Activated T-helper 17 cell treated with anti-CD3 and anti-CD28 coated beads, Interleukin-2, amount 50 U/mL, for 72 hours (primary cell): Measurements from ENCODE around the gene RPL21. TPM values are rescaled to one million over a fixed set of nuclear protein-coding genes. Genes with fewer than 3 reads are reported as not detected.
"Not testable (repeated sequence)": the region's sequence is repeated elsewhere in the genome, so short reads cannot be mapped to it uniquely, and the experiment has no call there.

ENCODE experiments used
- ATAC-seq: fragments of 150-1000 bp; cut with Tn5 transposase; replicated peaks from 2 replicates; pipeline ENCODE4 v1.10.0; 2021; ENCODE audit warnings: mild to moderate bottlenecking, moderate library complexity
- H3K27ac Mint-ChIP-seq: one replicate; pipeline ENCODE4 v1.8.0; 2022; ENCODE audit warnings: mixed read lengths
- H3K27me3 Mint-ChIP-seq: one replicate; pipeline ENCODE4 v1.8.0; 2022; ENCODE audit warnings: mixed read lengths
- H3K36me3 Mint-ChIP-seq: one replicate; pipeline ENCODE4 v1.8.0; 2022; ENCODE audit warnings: low read depth, mild to moderate bottlenecking, mixed read lengths
- H3K4me1 Mint-ChIP-seq: one replicate; pipeline ENCODE4 v1.8.0; 2022; ENCODE audit warnings: mixed read lengths
- H3K4me3 Mint-ChIP-seq: one replicate; pipeline ENCODE4 v1.8.0; 2022; ENCODE audit warnings: mild to moderate bottlenecking, mixed read lengths
- H3K9me3 Mint-ChIP-seq: one replicate; pipeline ENCODE4 v1.8.0; 2022; ENCODE audit warnings: mixed read lengths
- total RNA-seq, 2 donors: library from RNA; stranded (reverse); gene quantifications; one replicate each; pipeline ENCODE4 v1.2.3, GENCODE V29; 2022

RPL21 gene
- total RNA-seq, 2 donors from 2014 or later = 1,350 to 1,709 TPM

DNA sequence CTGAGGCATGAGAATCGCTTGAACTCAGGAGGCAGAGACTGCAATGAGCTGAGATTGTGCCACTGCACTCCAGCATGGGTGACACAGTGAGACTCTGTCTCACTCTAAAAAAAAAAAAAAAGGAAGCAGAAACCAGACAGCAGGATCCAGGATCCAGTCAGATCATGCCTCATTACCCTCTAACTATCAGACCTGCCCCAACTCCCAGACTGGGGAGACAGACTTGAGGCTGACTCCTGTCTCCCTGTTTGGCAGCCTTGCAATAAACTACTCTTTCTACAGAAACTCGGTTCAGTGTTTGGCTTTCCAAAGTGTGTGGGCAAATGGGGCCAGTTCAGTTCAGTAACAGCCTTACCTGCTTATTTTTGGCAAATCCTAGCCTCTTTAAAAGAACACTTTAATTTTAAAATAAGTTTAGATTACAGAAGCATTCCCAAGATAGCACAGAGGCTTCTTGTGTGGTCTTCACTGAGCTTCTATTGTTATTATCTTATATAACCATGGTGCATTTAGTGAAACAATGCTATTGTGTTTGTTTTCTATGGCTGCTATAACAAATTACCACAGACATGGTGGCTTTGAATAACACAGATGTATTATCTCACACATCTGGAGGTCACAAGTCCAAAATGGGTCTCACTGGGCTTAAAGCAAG is 37.8 kb downstream of the RPL21 start:
- Mint-ChIP-seq H3K36me3 (no peaks in the 10 kb centered on the region), H3K4me1 (peaks cover 17% of the 10 kb centered on the region), H3K9me3 (no peaks in the 10 kb centered on the region), H3K4me3 (no peak overlapping the region), H3K27me3 (peaks cover 5% of the 10 kb centered on the region), H3K27ac (no peak overlapping the region)
- no peak for ATAC-seq

DNA sequence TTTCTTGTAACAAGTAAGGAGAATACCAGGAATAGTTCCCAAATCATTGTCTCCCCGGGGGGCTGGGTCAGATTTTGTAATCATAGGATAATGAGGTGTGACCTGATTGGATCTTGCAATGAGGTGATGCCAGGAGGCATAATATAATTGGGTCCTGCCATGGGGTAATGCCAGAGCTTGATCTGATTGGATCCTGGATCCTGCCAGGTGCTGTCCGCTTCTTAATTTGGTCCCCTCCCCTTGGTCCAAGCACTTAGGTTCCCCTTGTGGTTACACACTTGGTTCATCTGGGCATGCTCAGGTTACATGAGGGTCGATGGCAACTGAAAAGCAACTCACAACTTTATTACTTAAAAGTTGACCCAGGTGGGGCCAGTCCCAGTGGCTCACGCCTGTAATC is 39.4 kb downstream of the RPL21 start:
- ATAC-seq = no peak
- H3K4me1 Mint-ChIP-seq = peaks cover 18% of the 10 kb centered on the region
- no peaks in the 10 kb centered on the region for H3K36me3 Mint-ChIP-seq
- H3K27me3 Mint-ChIP-seq = peaks cover 2% of the 10 kb centered on the region
- no peak overlapping the region for H3K27ac Mint-ChIP-seq
- no peak overlapping the region for H3K4me3 Mint-ChIP-seq
- H3K9me3 Mint-ChIP-seq = no peaks in the 10 kb centered on the region

DNA sequence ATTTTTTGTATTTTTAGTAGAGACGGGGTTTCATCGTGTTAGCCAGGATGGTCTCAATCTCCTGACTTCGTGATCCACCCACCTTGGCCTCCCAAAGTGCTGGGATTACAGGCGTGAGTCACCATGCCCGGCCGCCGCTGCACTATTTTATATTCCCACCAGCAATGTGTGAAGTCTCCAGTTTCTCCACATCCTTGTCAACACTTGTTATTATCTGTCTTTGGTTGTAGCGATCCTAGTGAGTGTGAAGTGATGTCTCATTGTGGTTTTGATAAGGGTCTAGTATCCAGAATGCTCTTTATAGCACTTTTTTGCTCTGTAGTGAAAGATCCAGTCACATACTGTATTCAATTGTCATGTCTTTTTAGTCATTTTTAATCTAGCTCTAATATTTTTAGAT is 40.6 kb downstream of the RPL21 start:
- not testable (repeated sequence) for ATAC-seq, H3K36me3 Mint-ChIP-seq, H3K9me3 Mint-ChIP-seq, H3K27ac Mint-ChIP-seq, H3K27me3 Mint-ChIP-seq, H3K4me3 Mint-ChIP-seq
- peaks cover 17% of the 10 kb centered on the region for H3K4me1 Mint-ChIP-seq

DNA sequence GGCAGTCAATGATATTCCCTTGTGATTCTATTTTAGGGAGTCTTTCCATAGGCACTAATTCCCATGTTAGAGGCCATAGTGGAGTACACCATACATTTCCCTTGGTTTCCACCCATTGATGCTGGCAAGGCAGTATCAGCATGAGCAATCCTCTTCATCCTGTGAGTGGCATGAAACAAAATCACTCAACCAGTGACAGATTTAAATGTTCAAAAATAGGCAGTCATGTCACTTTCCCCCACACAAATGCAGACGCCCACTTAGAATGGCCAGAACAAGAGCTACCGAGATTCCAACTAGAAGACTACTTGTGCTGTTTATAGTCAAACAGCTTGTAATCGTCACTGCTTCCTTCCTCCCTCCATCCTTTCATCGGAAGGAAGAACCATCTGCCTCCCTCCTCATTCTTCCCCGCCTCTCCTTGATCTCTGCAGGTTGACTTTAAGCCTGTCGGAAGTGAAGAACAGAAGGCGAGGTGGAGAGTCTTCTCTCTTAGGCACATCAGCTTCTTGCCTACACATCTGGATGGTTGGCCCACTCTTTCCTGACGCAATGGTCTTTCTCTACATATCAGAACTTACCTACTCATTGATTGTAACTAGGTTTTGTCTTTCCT is 41.8 kb downstream of the RPL21 start:
- Mint-ChIP-seq H3K4me3 (peak overlapping the region; percentile 14), H3K4me1 (peaks cover 17% of the 10 kb centered on the region), H3K27me3 (peaks cover 3% of the 10 kb centered on the region), H3K9me3 (no peaks in the 10 kb centered on the region), H3K27ac (peak overlapping the region; percentile 29), H3K36me3 (no peaks in the 10 kb centered on the region)
- ATAC-seq = peak; percentile 62

DNA sequence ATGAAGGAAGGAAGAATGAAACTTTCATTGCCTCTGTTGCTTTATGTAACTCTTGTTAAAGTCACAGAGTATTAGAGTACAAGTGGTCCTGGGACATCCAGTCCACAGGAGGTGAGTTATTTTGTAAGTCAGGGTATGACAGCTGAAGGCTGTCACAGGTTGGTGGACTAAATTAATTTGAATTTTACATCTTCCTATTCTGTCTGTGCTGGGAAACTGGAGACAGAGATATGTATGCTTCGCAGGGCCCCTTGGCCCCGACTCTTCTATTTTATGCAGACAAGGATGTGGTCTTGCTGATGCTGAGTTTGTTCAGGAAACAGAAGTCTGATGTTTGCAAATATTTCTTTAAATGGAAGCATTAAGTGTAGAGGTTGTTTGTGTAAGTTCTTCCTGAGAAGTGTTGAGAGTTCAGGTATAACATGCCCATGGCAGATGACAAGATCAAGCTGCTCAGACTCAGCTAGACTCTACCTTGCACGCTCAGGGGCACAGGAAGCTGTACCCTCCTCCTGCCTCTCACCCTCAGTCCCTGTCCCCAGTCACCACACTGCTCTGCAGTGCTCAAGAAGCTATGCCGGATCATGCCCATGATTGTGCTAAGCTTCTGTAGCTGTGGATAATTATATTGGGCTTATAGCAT is 42.6 kb downstream of the RPL21 start:
- peak; percentile 40 for ATAC-seq
- Mint-ChIP-seq H3K4me3 (peak overlapping the region; percentile 14), H3K27ac (peak overlapping the region; percentile 29), H3K4me1 (peaks cover 17% of the 10 kb centered on the region), H3K27me3 (peaks cover 3% of the 10 kb centered on the region), H3K36me3 (no peaks in the 10 kb centered on the region), H3K9me3 (no peaks in the 10 kb centered on the region)

DNA sequence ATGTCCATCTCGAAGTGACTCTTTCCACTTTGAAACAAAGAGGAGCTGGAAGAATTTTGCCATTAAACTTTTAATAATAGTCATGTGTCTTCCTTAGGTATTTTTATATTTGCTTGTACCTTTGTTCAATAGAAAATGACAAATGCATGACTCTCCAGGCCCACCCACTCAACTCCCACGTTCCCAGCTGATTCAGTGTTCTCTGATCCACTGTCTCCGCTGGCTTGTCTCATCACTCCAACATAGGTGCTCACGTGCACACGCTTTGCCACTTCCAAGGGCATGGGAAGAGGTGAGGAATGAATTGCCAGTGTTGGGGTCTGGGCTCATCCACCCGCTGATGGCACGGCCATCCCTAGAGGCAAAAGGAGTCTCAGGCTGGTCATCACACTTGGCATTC is 43.7 kb downstream of the RPL21 start:
- H3K36me3 Mint-ChIP-seq = no peaks in the 10 kb centered on the region
- no peaks in the 10 kb centered on the region for H3K9me3 Mint-ChIP-seq
- no peak for ATAC-seq
- H3K27me3 Mint-ChIP-seq = peaks cover 9% of the 10 kb centered on the region
- peaks cover 17% of the 10 kb centered on the region for H3K4me1 Mint-ChIP-seq
- no peak overlapping the region for H3K4me3 Mint-ChIP-seq
- H3K27ac Mint-ChIP-seq = no peak overlapping the region

DNA sequence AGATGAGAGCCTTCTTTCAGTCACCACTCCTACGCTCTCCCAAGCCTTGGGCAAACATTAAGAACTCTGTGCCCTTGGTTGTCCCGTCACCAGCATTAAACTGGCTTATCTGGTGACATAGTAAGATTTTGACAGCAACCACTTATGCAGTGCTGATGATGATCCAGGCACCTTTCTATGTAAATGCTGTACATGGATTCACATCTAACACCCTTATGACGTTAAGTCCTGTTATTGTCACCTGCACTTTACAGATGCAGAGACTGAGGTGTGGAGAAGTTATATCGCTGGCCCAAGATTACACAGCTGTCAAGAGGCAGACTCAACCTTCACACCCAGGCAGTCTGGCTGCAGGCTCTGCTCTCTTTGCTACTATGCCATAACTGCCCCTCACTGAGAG is 44.3 kb downstream of the RPL21 start:
- Mint-ChIP-seq H3K36me3 (no peaks in the 10 kb centered on the region), H3K9me3 (no peaks in the 10 kb centered on the region), H3K27me3 (peaks cover 9% of the 10 kb centered on the region), H3K4me3 (no peak overlapping the region), H3K4me1 (peaks cover 17% of the 10 kb centered on the region), H3K27ac (no peak overlapping the region)
- ATAC-seq = no peak

DNA sequence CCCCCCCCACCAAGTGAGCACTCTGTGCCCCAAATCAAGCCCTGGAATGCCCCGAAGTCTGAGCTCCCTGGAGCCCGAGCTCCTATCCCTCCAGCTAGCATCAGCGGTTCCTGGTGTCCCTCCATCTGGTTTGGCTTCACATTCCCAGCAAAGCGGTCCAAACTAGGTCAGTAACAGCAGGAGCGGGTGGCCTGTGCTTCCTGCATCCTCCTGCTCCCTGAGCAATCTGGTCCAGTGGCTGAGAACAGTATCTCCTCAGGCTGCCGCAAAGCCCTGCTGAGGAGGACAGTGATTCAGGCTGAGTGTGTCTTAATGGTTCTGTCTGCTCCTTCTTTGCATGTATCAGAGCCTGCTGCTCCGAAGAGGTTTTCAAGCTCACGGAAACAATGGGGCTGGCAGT is 45.1 kb downstream of the RPL21 start:
- Mint-ChIP-seq H3K27me3 (peaks cover 9% of the 10 kb centered on the region), H3K4me1 (peaks cover 17% of the 10 kb centered on the region), H3K4me3 (no peak overlapping the region), H3K27ac (no peak overlapping the region), H3K36me3 (no peaks in the 10 kb centered on the region), H3K9me3 (no peaks in the 10 kb centered on the region)
- no peak for ATAC-seq

DNA sequence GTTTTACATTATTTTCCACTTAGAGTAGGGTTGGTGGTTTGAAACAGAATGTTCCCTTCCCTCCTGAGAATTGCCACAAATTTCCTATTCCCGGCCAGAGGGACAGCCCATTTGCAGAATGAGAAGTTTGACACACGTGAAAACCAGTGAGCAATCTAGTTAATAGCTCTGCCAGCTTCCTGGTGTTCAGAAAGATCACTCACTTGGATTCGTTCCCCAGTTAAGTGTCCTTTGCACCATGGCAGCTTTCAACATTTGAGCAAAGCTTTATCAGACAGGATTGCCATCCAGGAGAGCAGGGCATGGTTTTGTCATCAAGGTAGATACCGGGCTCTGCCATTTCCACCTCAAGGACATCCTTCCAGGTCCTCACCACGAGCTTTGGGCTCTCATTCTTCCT is 47.5 kb downstream of the RPL21 start:
- Mint-ChIP-seq H3K4me1 (peaks cover 7% of the 10 kb centered on the region), H3K27me3 (peaks cover 13% of the 10 kb centered on the region), H3K4me3 (no peak overlapping the region), H3K9me3 (no peaks in the 10 kb centered on the region), H3K36me3 (no peaks in the 10 kb centered on the region), H3K27ac (no peak overlapping the region)
- no peak for ATAC-seq

DNA sequence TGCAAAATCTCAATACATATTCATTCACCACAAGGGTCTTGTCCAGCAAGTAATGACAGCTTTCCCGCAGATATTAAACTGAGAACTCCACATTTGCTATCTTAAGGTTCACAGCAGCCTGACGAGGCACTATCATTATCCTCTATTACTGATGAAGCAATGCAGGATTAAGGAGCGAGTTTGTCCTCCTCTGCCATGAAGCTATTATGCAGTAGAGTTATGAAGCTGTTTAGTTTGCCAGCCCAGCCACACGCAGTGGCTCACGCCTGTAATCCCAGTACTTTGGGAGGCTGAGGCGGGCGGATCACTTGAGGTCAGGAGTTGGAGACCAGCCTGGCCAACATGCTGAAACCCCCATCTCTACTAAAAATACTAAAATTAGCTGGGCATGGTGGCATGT is 49.0 kb downstream of the RPL21 start:
- H3K4me3 Mint-ChIP-seq, H3K27ac Mint-ChIP-seq, H3K9me3 Mint-ChIP-seq, ATAC-seq, H3K4me1 Mint-ChIP-seq, H3K36me3 Mint-ChIP-seq: not testable (repeated sequence)
- H3K27me3 Mint-ChIP-seq = peaks cover 13% of the 10 kb centered on the region

DNA sequence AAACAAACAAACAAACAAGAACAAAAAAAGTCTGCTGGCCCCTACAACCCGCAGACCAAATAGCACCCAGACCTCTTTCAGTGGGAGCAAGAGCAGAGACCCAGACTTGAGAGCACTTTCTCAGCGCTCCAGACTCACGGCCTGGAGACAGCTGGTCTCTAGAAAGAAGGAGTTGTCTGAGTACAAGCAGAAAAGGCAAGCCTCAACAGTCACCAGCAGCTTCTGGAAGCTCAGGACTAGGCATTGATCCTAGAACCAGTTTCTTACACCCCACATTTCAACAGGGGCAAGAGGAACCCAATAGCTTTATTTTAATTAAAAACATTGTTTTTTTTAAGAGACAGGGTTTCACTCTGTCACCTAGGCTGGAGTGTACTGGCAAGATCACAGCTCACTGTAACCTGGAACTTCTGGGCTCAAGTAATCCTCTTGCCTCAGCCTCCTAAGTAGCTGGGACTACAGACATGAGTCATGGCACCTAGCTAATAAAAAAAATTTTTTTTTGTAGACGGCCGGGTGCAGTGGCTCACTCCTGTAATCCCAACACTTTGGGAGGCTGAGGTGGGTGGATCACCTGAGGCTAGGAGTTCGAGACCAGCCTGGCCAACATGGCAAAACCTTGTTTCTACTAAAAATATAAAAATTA is 49.7 kb downstream of the RPL21 start:
- no peak overlapping the region for H3K4me3 Mint-ChIP-seq
- H3K27me3 Mint-ChIP-seq = peaks cover 17% of the 10 kb centered on the region
- ATAC-seq = no peak
- no peaks in the 10 kb centered on the region for H3K4me1 Mint-ChIP-seq
- no peaks in the 10 kb centered on the region for H3K9me3 Mint-ChIP-seq
- no peaks in the 10 kb centered on the region for H3K36me3 Mint-ChIP-seq
- H3K27ac Mint-ChIP-seq = no peak overlapping the region

DNA sequence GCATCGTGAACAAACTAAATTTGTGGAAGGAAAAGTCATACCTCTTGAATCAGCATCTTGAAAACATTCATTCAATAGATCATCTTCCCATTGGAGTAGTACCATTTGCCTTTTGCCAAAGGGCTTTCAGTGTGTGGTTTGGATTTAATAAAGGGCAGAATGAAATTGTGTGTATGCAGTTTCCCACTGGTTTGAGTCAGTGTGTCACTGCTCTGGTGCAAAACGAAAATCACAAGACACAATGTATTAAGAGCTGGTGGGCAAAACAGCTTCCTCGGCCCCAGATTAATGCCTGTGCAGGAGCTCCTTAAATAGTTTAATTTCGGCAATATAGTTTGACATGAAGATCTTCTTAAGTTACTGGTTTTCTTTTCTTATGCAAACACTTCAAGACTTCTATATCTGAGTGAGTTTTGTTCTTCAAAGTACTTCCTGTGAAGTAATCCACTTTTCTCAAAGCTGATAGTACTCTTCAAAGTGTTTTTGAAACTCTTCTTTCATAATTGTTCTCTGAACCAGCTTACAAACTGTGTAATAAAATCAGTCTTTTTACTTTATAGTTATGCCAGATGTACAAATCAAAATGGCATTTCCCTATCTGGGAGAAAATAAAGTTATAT is 51.4 kb downstream of the RPL21 start:
- Mint-ChIP-seq H3K9me3 (no peaks in the 10 kb centered on the region), H3K36me3 (no peaks in the 10 kb centered on the region)
- no peak for ATAC-seq

DNA sequence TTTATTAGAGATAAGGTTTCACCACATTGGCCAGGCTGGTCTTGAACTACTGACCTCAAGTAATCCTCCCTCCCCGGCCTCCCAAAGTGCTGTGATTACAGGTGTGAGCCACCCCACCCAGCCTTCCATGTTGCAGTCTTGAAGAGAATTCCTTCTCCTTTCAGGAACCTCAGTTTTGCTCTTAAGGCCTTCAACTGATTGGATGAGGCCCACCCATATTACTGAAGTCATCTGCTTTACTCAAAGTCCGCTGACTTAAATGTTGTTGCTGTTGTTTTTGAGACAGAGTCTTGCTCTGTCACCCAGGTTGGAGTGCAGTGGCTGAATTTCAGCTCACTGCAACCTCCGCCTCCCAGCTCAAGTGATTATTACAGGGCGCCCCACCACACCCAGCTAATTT is 52.7 kb downstream of the RPL21 start:
- Mint-ChIP-seq H3K27me3 (peaks cover 13% of the 10 kb centered on the region), H3K9me3 (no peaks in the 10 kb centered on the region), H3K4me1 (no peaks in the 10 kb centered on the region), H3K27ac (no peak overlapping the region), H3K36me3 (no peaks in the 10 kb centered on the region), H3K4me3 (no peak overlapping the region)
- no peak for ATAC-seq

More for the DNA sequence above, 51.4 kb downstream of the RPL21 start:
- Mint-ChIP-seq H3K27ac (no peak overlapping the region), H3K27me3 (peaks cover 14% of the 10 kb centered on the region), H3K4me1 (no peaks in the 10 kb centered on the region), H3K4me3 (no peak overlapping the region)

DNA sequence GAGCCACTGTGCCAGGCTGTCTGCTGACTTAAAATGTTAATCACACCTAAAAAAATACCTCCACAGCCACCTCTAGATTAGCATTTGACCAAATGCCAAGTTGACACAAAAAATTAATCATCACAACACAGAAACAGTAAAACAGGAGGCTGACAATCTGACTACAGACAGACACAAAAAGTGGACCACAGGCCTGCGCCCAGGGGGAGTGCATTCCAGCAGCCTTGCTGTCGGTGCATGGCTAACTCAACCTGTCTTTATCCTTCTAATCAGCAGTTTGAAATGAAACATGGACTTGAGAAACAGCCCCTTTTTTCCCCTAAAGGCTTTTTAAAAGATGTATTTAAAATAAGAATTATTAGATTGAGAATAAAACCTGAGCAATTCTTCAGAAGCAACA is 53.3 kb downstream of the RPL21 start:
- no peak overlapping the region for H3K27ac Mint-ChIP-seq
- H3K4me3 Mint-ChIP-seq = no peak overlapping the region
- H3K9me3 Mint-ChIP-seq = no peaks in the 10 kb centered on the region

More for the DNA sequence above, 53.3 kb downstream of the RPL21 start:
- ATAC-seq = no peak
- Mint-ChIP-seq H3K4me1 (no peaks in the 10 kb centered on the region), H3K27me3 (peaks cover 8% of the 10 kb centered on the region), H3K36me3 (no peaks in the 10 kb centered on the region)
